Measurements from ENCODE around the gene HTR2B.
"Not testable (repeated sequence)": the region's sequence is repeated elsewhere in the genome, so short reads cannot be mapped to it uniquely, and the experiment has no call there.

The HTR2B gene

GRCh38 chr2:231144896-231145295 lies 20.1 kb upstream of the HTR2B start:
- Mint-ChIP-seq H3K27ac (peak overlapping the region; percentile 12 to 40 (median 29)), H3K36me3 (ENCODE audit: low read depth) (peaks cover 46% of the 10 kb centered on the region), H3K4me1 (peaks cover 20% of the 10 kb centered on the region), H3K4me3 (no peak overlapping the region), H3K9me3 (no peaks in the 10 kb centered on the region), H3K27me3 (ENCODE audit: low read depth) (no peaks in the 10 kb centered on the region)
- TF ChIP-seq, protein P1, sequence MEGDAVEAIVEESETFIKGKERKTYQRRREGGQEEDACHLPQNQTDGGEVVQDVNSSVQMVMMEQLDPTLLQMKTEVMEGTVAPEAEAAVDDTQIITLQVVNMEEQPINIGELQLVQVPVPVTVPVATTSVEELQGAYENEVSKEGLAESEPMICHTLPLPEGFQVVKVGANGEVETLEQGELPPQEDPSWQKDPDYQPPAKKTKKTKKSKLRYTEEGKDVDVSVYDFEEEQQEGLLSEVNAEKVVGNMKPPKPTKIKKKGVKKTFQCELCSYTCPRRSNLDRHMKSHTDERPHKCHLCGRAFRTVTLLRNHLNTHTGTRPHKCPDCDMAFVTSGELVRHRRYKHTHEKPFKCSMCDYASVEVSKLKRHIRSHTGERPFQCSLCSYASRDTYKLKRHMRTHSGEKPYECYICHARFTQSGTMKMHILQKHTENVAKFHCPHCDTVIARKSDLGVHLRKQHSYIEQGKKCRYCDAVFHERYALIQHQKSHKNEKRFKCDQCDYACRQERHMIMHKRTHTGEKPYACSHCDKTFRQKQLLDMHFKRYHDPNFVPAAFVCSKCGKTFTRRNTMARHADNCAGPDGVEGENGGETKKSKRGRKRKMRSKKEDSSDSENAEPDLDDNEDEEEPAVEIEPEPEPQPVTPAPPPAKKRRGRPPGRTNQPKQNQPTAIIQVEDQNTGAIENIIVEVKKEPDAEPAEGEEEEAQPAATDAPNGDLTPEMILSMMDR (IDR thresholded peaks at IDR 0.05; ENCODE audit: unreplicated experiment in 3 of 3) = no peak

GRCh38 chr2:231140808-231141207 lies 16.0 kb upstream of the HTR2B start:
- H3K36me3 Mint-ChIP-seq (ENCODE audit: low read depth) = peaks cover 15% of the 10 kb centered on the region
- H3K9me3 Mint-ChIP-seq; H3K27me3 Mint-ChIP-seq (ENCODE audit: low read depth): not testable (repeated sequence)

DNA sequence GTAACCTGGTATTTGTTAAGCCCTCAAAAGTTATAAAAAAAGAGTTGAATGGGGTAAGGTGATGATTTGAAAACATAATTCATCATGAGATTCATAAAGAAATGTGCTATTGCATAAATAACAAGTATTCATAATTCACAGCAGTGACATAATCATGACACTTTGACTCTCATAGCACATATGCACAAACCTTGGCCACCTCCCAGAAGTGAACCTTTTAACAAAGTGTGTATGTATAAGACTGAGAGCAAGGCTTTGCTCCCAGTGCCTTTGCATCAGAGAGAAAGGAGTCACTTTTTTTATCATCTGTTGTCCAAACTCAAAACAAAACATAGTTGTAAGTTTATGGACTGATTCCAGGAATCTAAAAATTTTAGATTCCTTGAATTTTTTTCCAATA lies 15.0 kb upstream of the HTR2B start:
- H3K9me3 Mint-ChIP-seq = no peaks in the 10 kb centered on the region
- peaks cover 10% of the 10 kb centered on the region for H3K36me3 Mint-ChIP-seq (ENCODE audit: low read depth)
- TF ChIP-seq, protein P1 (IDR thresholded peaks at IDR 0.05; ENCODE audit: unreplicated experiment in 3 of 3) = no peak
- H3K27ac Mint-ChIP-seq = peak overlapping the region in 2 of 3 experiments; percentile 54 to 65
- H3K4me1 Mint-ChIP-seq = peaks cover 32% of the 10 kb centered on the region
- H3K27me3 Mint-ChIP-seq (ENCODE audit: low read depth) = no peaks in the 10 kb centered on the region
- no peak overlapping the region for H3K4me3 Mint-ChIP-seq

More at GRCh38 chr2:231140808-231141207, 16.0 kb upstream of the HTR2B start:
- H3K4me1 Mint-ChIP-seq = peaks cover 25% of the 10 kb centered on the region
- H3K27ac Mint-ChIP-seq, H3K4me3 Mint-ChIP-seq: not testable (repeated sequence)

GRCh38 chr2:231138699-231139098 lies 13.9 kb upstream of the HTR2B start:
- peaks cover 7% of the 10 kb centered on the region for H3K36me3 Mint-ChIP-seq (ENCODE audit: low read depth)
- peak overlapping the region in 2 of 3 experiments; percentile 46 to 73 for H3K4me3 Mint-ChIP-seq
- H3K4me1 Mint-ChIP-seq = peaks cover 43% of the 10 kb centered on the region
- no peaks in the 10 kb centered on the region for H3K9me3 Mint-ChIP-seq
- H3K27ac Mint-ChIP-seq = peak overlapping the region; percentile 94 to 98 (median 95)
- TF ChIP-seq, protein P1 (IDR thresholded peaks at IDR 0.05; ENCODE audit: unreplicated experiment in 3 of 3) = no peak
- no peaks in the 10 kb centered on the region for H3K27me3 Mint-ChIP-seq (ENCODE audit: low read depth)

DNA sequence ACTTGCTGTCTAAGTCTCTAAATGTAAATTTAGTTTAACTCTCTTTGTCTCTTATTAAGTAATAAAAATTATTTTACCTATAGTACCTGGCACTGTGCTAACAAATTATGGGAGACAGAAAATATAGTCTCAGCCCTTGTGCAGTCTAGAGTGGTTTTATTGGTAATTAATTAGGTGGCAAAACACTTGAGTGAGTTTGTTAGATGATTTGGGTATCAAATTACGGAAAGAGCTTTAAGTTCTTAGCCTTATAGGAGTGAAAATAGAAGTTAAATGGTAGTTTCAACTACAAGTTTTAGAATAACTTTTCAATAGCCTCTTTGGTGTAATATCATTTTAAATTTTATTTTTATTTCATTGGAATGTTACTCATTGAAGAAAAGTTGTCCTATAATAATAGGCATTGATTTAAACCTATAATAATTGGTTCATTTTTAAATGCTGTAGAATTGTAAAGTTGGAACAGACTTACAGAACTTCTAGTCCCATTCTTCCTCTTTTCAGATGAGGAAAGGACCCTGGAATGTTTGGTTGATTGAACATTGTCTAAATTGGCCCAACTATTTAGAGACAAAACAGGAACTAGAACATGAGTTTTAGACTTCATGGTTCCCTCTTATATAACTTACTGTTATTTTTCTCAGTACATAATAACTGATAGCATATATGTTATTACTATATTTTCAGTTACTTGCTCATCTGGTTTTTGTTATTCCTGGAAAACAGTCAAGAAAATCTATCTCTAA lies 10.2 kb upstream of the HTR2B start:
- Mint-ChIP-seq H3K4me3 (no peak overlapping the region), H3K9me3 (no peaks in the 10 kb centered on the region)

GRCh38 chr2:231133365-231134099 lies 8.7 kb upstream of the HTR2B start:
- H3K27me3 Mint-ChIP-seq (ENCODE audit: low read depth) = no peaks in the 10 kb centered on the region
- H3K36me3 Mint-ChIP-seq (ENCODE audit: low read depth) = peaks cover 3% of the 10 kb centered on the region
- TF ChIP-seq, protein P1 (IDR thresholded peaks at IDR 0.05; ENCODE audit: unreplicated experiment in 3 of 3) = no peak
- H3K4me3 Mint-ChIP-seq = no peak overlapping the region
- peaks cover 66% of the 10 kb centered on the region for H3K4me1 Mint-ChIP-seq
- H3K27ac Mint-ChIP-seq = peak overlapping the region; percentile 73 to 87 (median 77)
- no peaks in the 10 kb centered on the region for H3K9me3 Mint-ChIP-seq

More for the DNA sequence above, 10.2 kb upstream of the HTR2B start:
- Mint-ChIP-seq H3K36me3 (ENCODE audit: low read depth) (peaks cover 3% of the 10 kb centered on the region), H3K4me1 (peaks cover 68% of the 10 kb centered on the region), H3K27me3 (ENCODE audit: low read depth) (no peaks in the 10 kb centered on the region), H3K27ac (peak overlapping the region; percentile 62 to 87 (median 73))
- TF ChIP-seq, protein P1 (IDR thresholded peaks at IDR 0.05; ENCODE audit: unreplicated experiment in 3 of 3) = no peak
